OCI-LY3 (cell line): Measurements from ENCODE around the gene UBC.
A peak's percentile ranks its signal among the peaks of the same experiment; 100 is the strongest.

Experiments
- H2AFZ ChIP-seq: fragments of 200-600, 300-600 bp; shearing (Covaris generic); 2 replicates; pipeline ENCODE4 v1.6.0; 2014; ENCODE audit warnings: antibody characterized with exemption, low read depth, low read length
- H3K27ac ChIP-seq: fragments of 200-600, 300-600 bp; sonication (generic); 2 replicates; pipeline ENCODE4 v1.5.1; 2014; ENCODE audit warnings: mild to moderate bottlenecking, low read length, moderate library complexity, mixed read lengths
- H3K27me3 ChIP-seq: fragments of 200-600, 300-600 bp; sonication (generic); 2 replicates; pipeline ENCODE4 v1.6.1; 2014; ENCODE audit warnings: low read depth, low read length, mixed read lengths
- H3K36me3 ChIP-seq: fragments of 200-600, 300-600 bp; sonication (generic); replicated peaks from 2 replicates; pipeline ENCODE3; 2014; ENCODE audit warnings: low read depth, low read length, mixed read lengths
- H3K4me1 ChIP-seq: fragments of 300-600, 200-600 bp; sonication (generic); 2 replicates; pipeline ENCODE4 v1.6.1; 2014; ENCODE audit warnings: low read length, mixed read lengths
- H3K4me2 ChIP-seq: fragments of 200-600, 300-600 bp; sonication (generic); 2 replicates; pipeline ENCODE4 v1.6.1; 2014; ENCODE audit warnings: low read length, mixed read lengths
- H3K4me3 ChIP-seq: fragments of 300-600, 200-600 bp; sonication (generic); 2 replicates; pipeline ENCODE4 v1.5.1; 2014; ENCODE audit warnings: antibody characterized with exemption, mild to moderate bottlenecking, low read length, moderate library complexity
- H3K79me2 ChIP-seq: fragments of 300-600, 200-600 bp; shearing (Covaris generic); 2 replicates; pipeline ENCODE4 v1.6.1; 2014; ENCODE audit warnings: mild to moderate bottlenecking, low read length, mixed read lengths
- H3K9ac ChIP-seq: fragments of 300-600, 200-600 bp; shearing (Covaris generic); 2 replicates; pipeline ENCODE4 v1.6.0; 2014; ENCODE audit warnings: mild to moderate bottlenecking, low read length, moderate library complexity
- H3K9me3 ChIP-seq: fragments of 200-600, 300-600 bp; shearing (Covaris generic); 2 replicates; pipeline ENCODE4 v1.6.1; 2014; ENCODE audit warnings: low read length, mixed read lengths; ENCODE audit not compliant: insufficient read depth
- H4K20me1 ChIP-seq: fragments of 200-600, 300-600 bp; sonication (generic); 2 replicates; pipeline ENCODE4 v1.6.1; 2016; ENCODE audit warnings: low read length, mixed read lengths; ENCODE audit not compliant: insufficient read depth
- CTCF ChIP-seq: fragments of 200-600, 300-600 bp; sonication (generic); IDR thresholded peaks from 2 replicates; pipeline ENCODE4 v1.5.1; 2014; ENCODE audit warnings: antibody characterized with exemption, low read length, low read depth
- EZH2phosphoT487 ChIP-seq: fragments of 200-600 bp; shearing (Covaris generic); IDR thresholded peaks from 2 replicates; pipeline ENCODE4 v1.6.1; 2018; ENCODE audit warnings: antibody characterized with exemption, mixed run types, low read depth

UBC gene

GRCh38 chr12:124862768-124863415, 51.6 kb downstream of the UBC start:
- Histone ChIP-seq H3K4me3 (peak overlapping the region; percentile 95), H4K20me1 (peaks cover 22% of the 10 kb centered on the region), H3K36me3 (peaks cover 21% of the 10 kb centered on the region), H3K9ac (peak overlapping the region; percentile 89), H2AFZ (no peak overlapping the region; the same call in 1 of the 2 replicates), H3K79me2 (peaks cover 54% of the 10 kb centered on the region), H3K9me3 (no peaks in the 10 kb centered on the region), H3K27ac (peak overlapping the region; percentile 54), H3K27me3 (no peaks in the 10 kb centered on the region), H3K4me2 (peak overlapping the region; percentile 97), H3K4me1 (peaks cover 21% of the 10 kb centered on the region)
- TF ChIP-seq EZH2phosphoT487 (no peak), CTCF (no peak)

GRCh38 chr12:124861898-124862676, 52.4 kb downstream of the UBC start:
- peak overlapping the region; percentile 97 for H3K4me2 ChIP-seq
- peak overlapping the region; percentile 95 for H3K4me3 ChIP-seq

More at GRCh38 chr12:124861898-124862676, 52.4 kb downstream of the UBC start:
- Histone ChIP-seq H3K79me2 (peaks cover 62% of the 10 kb centered on the region), H3K4me1 (peaks cover 25% of the 10 kb centered on the region), H3K27me3 (no peaks in the 10 kb centered on the region), H3K36me3 (peaks cover 27% of the 10 kb centered on the region), H4K20me1 (peaks cover 30% of the 10 kb centered on the region), H3K9me3 (no peaks in the 10 kb centered on the region), H3K27ac (peak overlapping the region; percentile 54; the same call in 1 of the 2 replicates), H2AFZ (no peak overlapping the region), H3K9ac (peak overlapping the region; percentile 89)
- TF ChIP-seq EZH2phosphoT487 (no peak), CTCF (no peak)
